GM23248 (cell line): Measurements from ENCODE around the gene S100A11.

Experiments
- EZH2 ChIP-seq: fragments of 200-600 bp; sonication (generic); IDR thresholded peaks from 2 replicates; pipeline ENCODE4 v1.6.1; 2018; ENCODE audit warnings: antibody characterized with exemption, mild to moderate bottlenecking; ENCODE audit not compliant: insufficient read depth, poor library complexity, severe bottlenecking
- EZH2phosphoT487 ChIP-seq: fragments of 200-600 bp; sonication (generic); IDR thresholded peaks from 2 replicates; pipeline ENCODE4 v1.6.1; 2018; ENCODE audit warnings: antibody characterized with exemption, moderate library complexity, mild to moderate bottlenecking, low read depth; ENCODE audit not compliant: insufficient read depth

GRCh38 chr1:151992303-151993083 lies 44.3 kb downstream of the S100A11 start:
- TF ChIP-seq EZH2phosphoT487, result no peak
- no peak for TF ChIP-seq EZH2
